ENCODE results near the gene SLC40A1.

SLC40A1 gene

DNA sequence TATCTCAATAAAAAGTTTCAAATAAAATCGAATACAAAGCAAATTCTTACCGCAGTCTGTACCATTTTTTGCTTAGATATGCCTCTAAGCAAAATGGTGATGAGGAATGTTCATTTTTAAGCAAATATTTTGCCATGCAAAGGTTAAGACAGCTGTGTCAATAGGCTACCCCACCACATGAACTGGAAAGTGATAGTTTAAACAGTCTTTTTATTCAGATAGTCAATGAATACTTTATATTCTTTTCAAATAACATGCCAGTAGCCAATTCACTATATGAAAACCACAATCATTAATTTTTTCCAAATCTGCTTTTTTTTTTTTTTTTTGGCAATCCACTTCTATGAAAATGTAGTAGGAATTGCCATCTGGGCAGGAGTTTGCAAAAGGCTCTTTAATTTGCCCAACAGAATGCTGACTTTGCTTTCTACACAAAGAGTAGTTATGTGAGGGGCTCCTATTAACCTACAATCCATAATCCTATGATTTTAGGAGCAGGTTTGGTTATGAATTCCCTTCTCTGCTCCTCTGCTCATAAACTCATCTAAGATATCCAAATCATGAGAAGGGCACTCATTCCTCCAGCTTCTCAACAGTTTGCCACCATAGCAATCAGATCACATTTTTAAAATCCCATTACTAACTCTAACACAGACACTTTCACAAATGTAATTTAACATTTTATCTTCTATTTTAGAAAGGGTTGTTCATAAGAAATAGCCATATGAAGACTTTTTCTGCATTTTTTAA is 69.2 kb downstream of the SLC40A1 start:
- no peak for DNase-seq
